HCT116 (cell line): ENCODE results near the gene PANK4. TPM values are rescaled to one million over a fixed set of nuclear protein-coding genes. Genes with fewer than 3 reads are reported as not detected.

Experiments
- ATAC-seq: fragments of 200-7000 bp; cut with Tn5 transposase; 2 replicates; pipeline ENCODE4 v1.9.1; 2020; ENCODE audit warnings: mild to moderate bottlenecking, moderate library complexity
- BruUV-seq: library from RNA; stranded (reverse); fragments of 400-500 nt; replicated peaks from 2 replicates; lab custom pipeline; 2021; lab: Mats Ljungman, UMichigan
- CTCF ChIA-PET: fragments of 300-600 bp; sonication (Branson Sonifier 250); formaldehyde crosslinking; loops from one replicate; lab custom pipeline; 2021; ENCODE audit warnings: antibody characterized with exemption; lab: Charles Lee
- POLR2A ChIA-PET: fragments of 300-600, 350-600 bp; sonication (Branson Sonifier 250); formaldehyde crosslinking; loops from one replicate; lab custom pipeline; 2021; ENCODE audit warnings: antibody characterized with exemption; lab: Charles Lee
- RAD21 ChIA-PET, 2 experiments: fragments of 300-600 bp; sonication (Branson Sonifier 250); formaldehyde crosslinking; loops; one replicate each; lab custom pipeline; 2023; ENCODE audit warnings: low total read pairs in 2 of 2; ENCODE audit not compliant: uncharacterized antibody in 2 of 2, unreplicated experiment in 2 of 2, low non-redundant PET in 1 of 2; lab: Charles Lee
- DNase-seq: peaks from one replicate; pipeline ENCODE4 v3.0.0-alpha.2; 2010; ENCODE audit warnings: low read depth, low spot score
- H2AFZ ChIP-seq: fragments of 200-600 bp; shearing (Covaris generic), sonication (generic); 2 replicates; pipeline ENCODE4 v1.6.1; 2017; ENCODE audit warnings: low read depth, mixed run types, mixed read lengths, antibody characterized with exemption, low read length; ENCODE audit not compliant: poor library complexity, severe bottlenecking
- H3K27ac ChIP-seq: 2 replicates; pipeline ENCODE4 v1.5.1; 2012; ENCODE audit warnings: low read depth, low read length
- H3K27me3 ChIP-seq: fragments of 200-600 bp; sonication (generic); 2 replicates; pipeline ENCODE4 v1.6.1; 2016; ENCODE audit warnings: mixed run types, low read length, mixed read lengths; ENCODE audit not compliant: insufficient read depth
- H3K36me3 ChIP-seq, 2 experiments: fragments of 200-500 bp in 1 of 2; fragments of 200-600 bp in 1 of 2; sonication (Bioruptor generic) in 1 of 2; sonication (generic) in 1 of 2; 2 replicates each; pipeline versions ENCODE4 v1.5.1 to v1.6.1; 2014 to 2016; ENCODE audit warnings: low read length in 2 of 2, inconsistent platforms in 1 of 2, mixed read lengths in 1 of 2, mixed run types in 1 of 2; ENCODE audit not compliant: insufficient read depth in 2 of 2, control insufficient read depth in 1 of 2
- H3K4me1 ChIP-seq, 2 experiments: fragments of 200-600 bp in 1 of 2; sonication (generic) in 1 of 2; 2 replicates each; pipeline versions ENCODE4 v1.5.1 to v1.6.1; 2012 to 2017; ENCODE audit warnings: low read length in 2 of 2, inconsistent platforms in 1 of 2, mild to moderate bottlenecking in 1 of 2, mixed read lengths in 1 of 2, mixed run types in 1 of 2, moderate library complexity in 1 of 2; ENCODE audit not compliant: insufficient read depth in 2 of 2, control insufficient read depth in 1 of 2
- H3K4me2 ChIP-seq: fragments of 200-600 bp; sonication (generic); 2 replicates; pipeline ENCODE4 v1.6.1; 2017; ENCODE audit warnings: mixed run types, low read length, mixed read lengths
- H3K4me3 ChIP-seq, 2 experiments: fragments of 200-600 bp in 1 of 2; sonication (generic) in 1 of 2; replicated peaks in 1 of 2; 2 replicates each; pipeline ENCODE4 v1.5.1; 2011 to 2016; ENCODE audit warnings: low read length in 2 of 2, control low read depth in 1 of 2, low read depth in 1 of 2, mild to moderate bottlenecking in 1 of 2, mixed read lengths in 1 of 2, mixed run types in 1 of 2
- H3K79me2 ChIP-seq: fragments of 200-600 bp; sonication (generic); 2 replicates; pipeline ENCODE4 v1.6.1; 2017; ENCODE audit warnings: mild to moderate bottlenecking, mixed run types, low read length, moderate library complexity, mixed read lengths; ENCODE audit not compliant: insufficient read depth
- H3K9ac ChIP-seq: fragments of 200-600 bp; sonication (generic); 2 replicates; pipeline ENCODE4 v1.6.1; 2016; ENCODE audit warnings: low read length, mixed read lengths
- H3K9me2 ChIP-seq: fragments of 200-600 bp; sonication (generic), shearing (Covaris generic); 2 replicates; pipeline ENCODE4 v1.6.1; 2017; ENCODE audit warnings: mixed run types, mild to moderate bottlenecking, moderate library complexity; ENCODE audit not compliant: insufficient read depth
- H3K9me3 ChIP-seq, 2 experiments: fragments of 200-500 bp in 1 of 2; fragments of 200-600 bp in 1 of 2; sonication (Bioruptor generic) in 1 of 2; sonication (generic) in 1 of 2; 2 replicates each; pipeline ENCODE4 v1.6.1; 2014 to 2017; ENCODE audit warnings: low read length in 2 of 2, mixed read lengths in 2 of 2, inconsistent platforms in 1 of 2, low read depth in 1 of 2, mild to moderate bottlenecking in 1 of 2, mixed run types in 1 of 2, moderate library complexity in 1 of 2; ENCODE audit not compliant: control insufficient read depth in 1 of 2, insufficient read depth in 1 of 2
- H4K20me1 ChIP-seq: fragments of 200-600 bp; sonication (generic), shearing (Covaris generic); 2 replicates; pipeline ENCODE4 v1.6.1; 2017; ENCODE audit warnings: mixed run types, mild to moderate bottlenecking, moderate library complexity; ENCODE audit not compliant: insufficient read depth
- CEBPB ChIP-seq: IDR thresholded peaks from 2 replicates; pipeline ENCODE4 v1.6.1; 2012; ENCODE audit warnings: low read depth
- CTCF ChIP-seq, 3 experiments: fragments of 200-600 bp in 1 of 3; sonication (generic) in 1 of 3; IDR thresholded peaks in 2 of 3; conservative IDR thresholded peaks in 1 of 3; 2 replicates each; pipeline ENCODE4 v1.5.1; 2012 to 2017; ENCODE audit warnings: low read depth in 2 of 3, low read length in 2 of 3, antibody characterized with exemption in 1 of 3, borderline replicate concordance in 1 of 3, control low read depth in 1 of 3, mild to moderate bottlenecking in 1 of 3, mixed read lengths in 1 of 3, mixed run types in 1 of 3, moderate library complexity in 1 of 3; ENCODE audit not compliant: insufficient read depth in 1 of 3
- EZH2 ChIP-seq: fragments of 200-600 bp; sonication (generic); IDR thresholded peaks from 2 replicates; pipeline ENCODE4 v1.6.1; 2017; ENCODE audit warnings: antibody characterized with exemption, mixed run types
- JUND ChIP-seq: IDR thresholded peaks from 2 replicates; pipeline ENCODE4 v1.6.1; 2012
- POLR2AphosphoS5 ChIP-seq: IDR thresholded peaks from 2 replicates; pipeline ENCODE4 v1.6.1; 2011; ENCODE audit warnings: mild to moderate bottlenecking, low read depth, low read length, moderate library complexity
- REST ChIP-seq: IDR thresholded peaks from 2 replicates; pipeline ENCODE4 v1.6.1; 2012; ENCODE audit warnings: low read depth
- SRF ChIP-seq: IDR thresholded peaks from 2 replicates; pipeline ENCODE4 v1.6.1; 2012; ENCODE audit warnings: low read depth
- TCF7L2 ChIP-seq: IDR thresholded peaks from 2 replicates; pipeline ENCODE4 v1.7.0; 2011; ENCODE audit warnings: borderline replicate concordance, inconsistent platforms; ENCODE audit not compliant: insufficient read depth, insufficient read length; ENCODE audit errors: extremely low read depth
- YY1 ChIP-seq: IDR thresholded peaks from 2 replicates; pipeline ENCODE4 v1.6.1; 2011; ENCODE audit warnings: low read length, low read depth, moderate library complexity, mild to moderate bottlenecking; ENCODE audit not compliant: insufficient replicate concordance; ENCODE audit errors: extremely low read depth
- ZNF274 ChIP-seq: fragments of 200-500 bp; sonication (Bioruptor generic); IDR thresholded peaks from 2 replicates; pipeline ENCODE4 v1.6.1; 2014; ENCODE audit warnings: mild to moderate bottlenecking, low read depth, low read length, inconsistent platforms
- intact Hi-C: fragments of 100-400 bp; cut with micrococcal nuclease; formaldehyde crosslinking; loops from 2 replicates; pipeline ENCODE4 v1.10.0; 2022
- total RNA-seq: library from RNA; stranded (reverse); gene quantifications from one replicate; pipeline ENCODE4 v1.2.1, GENCODE V29; 2021; ENCODE audit not compliant: unreplicated experiment

PANK4 gene
- total RNA-seq, 1 experiment from 2014 or later: 38.5 TPM

GRCh38 chr1:2498648-2499047, 27.7 kb downstream of the PANK4 start (continued):
- no peak for TF ChIP-seq REST

- ChIA-PET POLR2A (no interaction called here), RAD21 (no interaction called here), CTCF (no interaction called here)
- Histone ChIP-seq H3K4me1 (peaks cover 9 to 11% of the 10 kb centered on the region in 2 experiments; a peak in 3 of 4 replicates), H4K20me1 (no peaks in the 10 kb centered on the region), H3K36me3 (no peaks in the 10 kb centered on the region), H3K27me3 (no peaks in the 10 kb centered on the region), H3K4me3 (no peak overlapping the region), H3K9me2 (no peaks in the 10 kb centered on the region), H3K79me2 (no peaks in the 10 kb centered on the region), H3K27ac (no peak overlapping the region), H3K9me3 (no peaks in the 10 kb centered on the region), H3K9ac (no peak overlapping the region), H2AFZ (no peak overlapping the region), H3K4me2 (no peak overlapping the region)
- BruUV-seq: no TSS peak
- DNase-seq: no peak
- ATAC-seq: no peak
- no peak for TF ChIP-seq EZH2
- no peak for TF ChIP-seq REST
- TF ChIP-seq JUND: no peak
- no peak for TF ChIP-seq CTCF (IDR thresholded peaks at IDR 0.05 in 2 of 3, conservative IDR thresholded peaks at IDR 0.05 in 1 of 3; ENCODE audit: borderline replicate concordance in 1 of 3, insufficient read depth in 1 of 3, low read depth in 2 of 3, low read length in 2 of 3)
- no peak for TF ChIP-seq SRF
- TF ChIP-seq TCF7L2: no peak
- TF ChIP-seq ZNF274: no peak
- TF ChIP-seq POLR2AphosphoS5: no peak
- TF ChIP-seq CEBPB: no peak
- no peak for TF ChIP-seq YY1
- intact Hi-C loops: no loop called here
Observed at GRCh38 chr1:2497891-2498290, 28.5 kb downstream of the PANK4 start.
